HK-2 (cell line): Measurements from ENCODE around the gene MAP2.
"Not testable (repeated sequence)": the region's sequence is repeated elsewhere in the genome, so short reads cannot be mapped to it uniquely, and the experiment has no call there.

Experiments
- DNase-seq: peaks from one replicate; pipeline ENCODE4 v3.0.0-alpha.2; 2018; ENCODE audit not compliant: unreplicated experiment

Gene MAP2

GRCh38 chr2:209596262-209596661 is 172.4 kb downstream of the MAP2 start:
- DNase-seq = no peak

GRCh38 chr2:209598227-209598626 is 174.4 kb downstream of the MAP2 start:
- DNase-seq = not testable (repeated sequence)

- DNase-seq = no peak
Observed at GRCh38 chr2:209600341-209601171, 176.7 kb downstream of the MAP2 start.

GRCh38 chr2:209601497-209601896 is 177.7 kb downstream of the MAP2 start:
- DNase-seq = no peak

GRCh38 chr2:209602259-209602658 is 178.4 kb downstream of the MAP2 start:
- DNase-seq = no peak

- no peak for DNase-seq
Observed at GRCh38 chr2:209609531-209609930, 185.7 kb downstream of the MAP2 start.

GRCh38 chr2:209610631-209611030 is 186.8 kb downstream of the MAP2 start:
- no peak for DNase-seq

- DNase-seq = no peak
Observed at GRCh38 chr2:209613649-209614305, 189.9 kb downstream of the MAP2 start.

GRCh38 chr2:209614690-209615369 is 191.0 kb downstream of the MAP2 start:
- no peak for DNase-seq

- DNase-seq = no peak
Observed at GRCh38 chr2:209619782-209620181, 195.9 kb downstream of the MAP2 start.

- DNase-seq = no peak
Observed at GRCh38 chr2:209624192-209624938, 200.5 kb downstream of the MAP2 start.

- peak; percentile 2 for DNase-seq
Observed at GRCh38 chr2:209629597-209629996, 205.8 kb downstream of the MAP2 start.

GRCh38 chr2:209633911-209634310 is 210.1 kb downstream of the MAP2 start:
- no peak for DNase-seq

GRCh38 chr2:209636076-209636475 is 212.2 kb downstream of the MAP2 start:
- no peak for DNase-seq

- DNase-seq = no peak
Observed at GRCh38 chr2:209637293-209637692, 213.4 kb downstream of the MAP2 start.

- no peak for DNase-seq
Observed at GRCh38 chr2:209638346-209638745, 214.5 kb downstream of the MAP2 start.

GRCh38 chr2:209640358-209640757 is 216.5 kb downstream of the MAP2 start:
- DNase-seq = no peak

GRCh38 chr2:209642146-209642820 is 218.4 kb downstream of the MAP2 start:
- DNase-seq = no peak

- DNase-seq = no peak
Observed at GRCh38 chr2:209644842-209645241, 221.0 kb downstream of the MAP2 start.

GRCh38 chr2:209648714-209649113 is 224.9 kb downstream of the MAP2 start:
- DNase-seq = no peak

- DNase-seq = no peak
Observed at GRCh38 chr2:209653134-209653533, 229.3 kb downstream of the MAP2 start.
